Measurements from ENCODE around the gene DSG1. TPM values are rescaled to one million over a fixed set of nuclear protein-coding genes. Genes with fewer than 3 reads are reported as not detected.
"Not testable (repeated sequence)": the region's sequence is repeated elsewhere in the genome, so short reads cannot be mapped to it uniquely, and the experiment has no call there.

The DSG1 gene
- total RNA-seq, 1 experiment from 2014 or later, result not detected

- no peak for DNase-seq (ENCODE audit: low spot score)
- in situ Hi-C loops (cut with HindIII; ENCODE audit: low sequenced_read_pairs), result no loop called here
These were observed 7.1 kb downstream of the DSG1 start for GRCh38 chr18:31325051-31325450.

- no peak for DNase-seq (ENCODE audit: low spot score)
- in situ Hi-C loops (cut with HindIII; ENCODE audit: low sequenced_read_pairs), result no loop called here
These were observed 12.0 kb downstream of the DSG1 start for GRCh38 chr18:31329787-31330438.

GRCh38 chr18:31343454-31343853 is 25.5 kb downstream of the DSG1 start:
- in situ Hi-C loops (cut with HindIII; ENCODE audit: low sequenced_read_pairs), result no loop called here
- DNase-seq (ENCODE audit: low spot score), result no peak

- in situ Hi-C loops (cut with HindIII; ENCODE audit: low sequenced_read_pairs); DNase-seq (ENCODE audit: low spot score): not testable (repeated sequence)
These were observed 35.4 kb downstream of the DSG1 start for GRCh38 chr18:31353336-31353735.

- DNase-seq (ENCODE audit: low spot score), result no peak
- in situ Hi-C loops (cut with HindIII; ENCODE audit: low sequenced_read_pairs), result no loop called here
These were observed 37.0 kb downstream of the DSG1 start for GRCh38 chr18:31354990-31355389.

- in situ Hi-C loops (cut with HindIII; ENCODE audit: low sequenced_read_pairs), result no loop called here
- DNase-seq (ENCODE audit: low spot score), result no peak
These were observed 38.1 kb downstream of the DSG1 start for GRCh38 chr18:31356025-31356424.

- in situ Hi-C loops (cut with HindIII; ENCODE audit: low sequenced_read_pairs), result no loop called here
- DNase-seq (ENCODE audit: low spot score), result no peak
These were observed 46.2 kb downstream of the DSG1 start for GRCh38 chr18:31364190-31364589.

- in situ Hi-C loops (cut with HindIII; ENCODE audit: low sequenced_read_pairs), result no loop called here
- DNase-seq (ENCODE audit: low spot score), result no peak
These were observed 51.5 kb downstream of the DSG1 start for GRCh38 chr18:31369478-31369877.

GRCh38 chr18:31371989-31372388 is 54.0 kb downstream of the DSG1 start:
- no peak for DNase-seq (ENCODE audit: low spot score)
- in situ Hi-C loops (cut with HindIII; ENCODE audit: low sequenced_read_pairs), result no loop called here

GRCh38 chr18:31373641-31374040 is 55.7 kb downstream of the DSG1 start:
- DNase-seq (ENCODE audit: low spot score), result no peak
- in situ Hi-C loops (cut with HindIII; ENCODE audit: low sequenced_read_pairs), result no loop called here

- in situ Hi-C loops (cut with HindIII; ENCODE audit: low sequenced_read_pairs), result no loop called here
- DNase-seq (ENCODE audit: low spot score), result no peak
These were observed 58.5 kb downstream of the DSG1 start, which contains the start of gene DSG4 for GRCh38 chr18:31376477-31376876. TSS of gene DSG4 (plus strand) at chr18:31376777. CDS start at chr18:31376912, 135 bp downstream.

GRCh38 chr18:31380912-31381311 is 63.0 kb downstream of the DSG1 start:
- no peak for DNase-seq (ENCODE audit: low spot score)
- in situ Hi-C loops (cut with HindIII; ENCODE audit: low sequenced_read_pairs), result no loop called here

- DNase-seq (ENCODE audit: low spot score), result no peak
- in situ Hi-C loops (cut with HindIII; ENCODE audit: low sequenced_read_pairs), result no loop called here
These were observed 64.1 kb downstream of the DSG1 start for GRCh38 chr18:31382107-31382506.

GRCh38 chr18:31386741-31387140 is 68.8 kb downstream of the DSG1 start:
- no peak for DNase-seq (ENCODE audit: low spot score)
- in situ Hi-C loops (cut with HindIII; ENCODE audit: low sequenced_read_pairs), result no loop called here

GRCh38 chr18:31393286-31393685 is 75.3 kb downstream of the DSG1 start:
- in situ Hi-C loops (cut with HindIII; ENCODE audit: low sequenced_read_pairs), result no loop called here

GRCh38 chr18:31396796-31397612 is 79.0 kb downstream of the DSG1 start:
- in situ Hi-C loops (cut with HindIII; ENCODE audit: low sequenced_read_pairs), result no loop called here

More at GRCh38 chr18:31393286-31393685, 75.3 kb downstream of the DSG1 start:
- no peak for DNase-seq (ENCODE audit: low spot score)

GRCh38 chr18:31398191-31398590 is 80.2 kb downstream of the DSG1 start:
- DNase-seq (ENCODE audit: low spot score), result no peak
- in situ Hi-C loops (cut with HindIII; ENCODE audit: low sequenced_read_pairs), result no loop called here

More at GRCh38 chr18:31396796-31397612, 79.0 kb downstream of the DSG1 start:
- no peak for DNase-seq (ENCODE audit: low spot score)

GRCh38 chr18:31399306-31400032 is 81.5 kb downstream of the DSG1 start:
- in situ Hi-C loops (cut with HindIII; ENCODE audit: low sequenced_read_pairs), result no loop called here
- no peak for DNase-seq (ENCODE audit: low spot score)

GRCh38 chr18:31401156-31402025 is 83.4 kb downstream of the DSG1 start:
- in situ Hi-C loops (cut with HindIII; ENCODE audit: low sequenced_read_pairs), result no loop called here
- no peak for DNase-seq (ENCODE audit: low spot score)
